Measurements from ENCODE around the gene CNOT11.

DNA sequence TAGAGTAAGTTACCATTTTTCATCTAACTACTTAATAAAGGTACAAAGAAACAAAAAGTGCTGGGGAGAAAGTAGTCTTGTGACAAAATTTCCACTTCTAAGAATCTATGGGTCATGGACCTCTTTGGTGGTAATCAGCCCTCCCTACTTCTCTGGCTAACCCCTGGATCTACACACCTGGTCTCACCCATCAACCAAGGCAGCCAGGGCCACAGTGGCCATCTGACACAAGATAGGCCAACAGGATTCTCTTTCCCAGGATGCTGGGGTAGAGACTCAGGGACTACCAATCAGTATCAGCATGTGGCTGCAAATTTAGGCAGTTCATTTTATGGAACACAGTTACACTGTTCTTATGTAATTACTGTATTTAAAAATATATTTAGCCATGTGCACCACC, 38.0 kb downstream of the CNOT11 start:
- TF ChIP-seq, protein P1, sequence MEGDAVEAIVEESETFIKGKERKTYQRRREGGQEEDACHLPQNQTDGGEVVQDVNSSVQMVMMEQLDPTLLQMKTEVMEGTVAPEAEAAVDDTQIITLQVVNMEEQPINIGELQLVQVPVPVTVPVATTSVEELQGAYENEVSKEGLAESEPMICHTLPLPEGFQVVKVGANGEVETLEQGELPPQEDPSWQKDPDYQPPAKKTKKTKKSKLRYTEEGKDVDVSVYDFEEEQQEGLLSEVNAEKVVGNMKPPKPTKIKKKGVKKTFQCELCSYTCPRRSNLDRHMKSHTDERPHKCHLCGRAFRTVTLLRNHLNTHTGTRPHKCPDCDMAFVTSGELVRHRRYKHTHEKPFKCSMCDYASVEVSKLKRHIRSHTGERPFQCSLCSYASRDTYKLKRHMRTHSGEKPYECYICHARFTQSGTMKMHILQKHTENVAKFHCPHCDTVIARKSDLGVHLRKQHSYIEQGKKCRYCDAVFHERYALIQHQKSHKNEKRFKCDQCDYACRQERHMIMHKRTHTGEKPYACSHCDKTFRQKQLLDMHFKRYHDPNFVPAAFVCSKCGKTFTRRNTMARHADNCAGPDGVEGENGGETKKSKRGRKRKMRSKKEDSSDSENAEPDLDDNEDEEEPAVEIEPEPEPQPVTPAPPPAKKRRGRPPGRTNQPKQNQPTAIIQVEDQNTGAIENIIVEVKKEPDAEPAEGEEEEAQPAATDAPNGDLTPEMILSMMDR (IDR thresholded peaks at IDR 0.05; ENCODE audit: low read length), result no peak
- TF ChIP-seq EZH2 (IDR thresholded peaks at IDR 0.05; ENCODE audit: borderline replicate concordance, low read length), result no peak
